ENCODE results near the gene FBN2.
"Not testable (repeated sequence)": the region's sequence is repeated elsewhere in the genome, so short reads cannot be mapped to it uniquely, and the experiment has no call there.

FBN2 gene

DNA sequence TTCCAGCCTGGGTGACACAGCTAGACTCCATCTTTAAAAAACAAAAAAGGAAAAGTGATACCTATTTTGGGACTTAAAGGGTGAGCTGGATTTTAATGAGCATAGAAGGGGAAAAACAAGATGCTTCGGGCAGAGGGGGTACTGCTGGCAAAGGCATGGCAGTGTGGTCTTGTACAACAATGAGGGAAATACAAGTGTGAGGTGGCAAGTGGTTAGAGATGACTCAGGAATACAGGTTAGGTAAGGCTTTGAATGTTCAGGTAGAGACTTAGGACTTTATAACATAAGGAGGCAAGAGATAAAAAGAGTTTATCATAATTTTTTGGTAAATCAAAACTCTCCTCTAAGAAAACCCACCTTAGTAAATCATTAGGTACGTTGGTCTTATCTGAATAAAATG, 132.9 kb downstream of the FBN2 start:
- no peak for DNase-seq (ENCODE audit: low read depth)
- no peak for TF ChIP-seq CTCF (IDR thresholded peaks at IDR 0.05; ENCODE audit: insufficient read depth, low read depth, low read length, missing control alignments)
- H3K4me3 ChIP-seq (ENCODE audit: low read depth, low read length), result no peak overlapping the region

DNA sequence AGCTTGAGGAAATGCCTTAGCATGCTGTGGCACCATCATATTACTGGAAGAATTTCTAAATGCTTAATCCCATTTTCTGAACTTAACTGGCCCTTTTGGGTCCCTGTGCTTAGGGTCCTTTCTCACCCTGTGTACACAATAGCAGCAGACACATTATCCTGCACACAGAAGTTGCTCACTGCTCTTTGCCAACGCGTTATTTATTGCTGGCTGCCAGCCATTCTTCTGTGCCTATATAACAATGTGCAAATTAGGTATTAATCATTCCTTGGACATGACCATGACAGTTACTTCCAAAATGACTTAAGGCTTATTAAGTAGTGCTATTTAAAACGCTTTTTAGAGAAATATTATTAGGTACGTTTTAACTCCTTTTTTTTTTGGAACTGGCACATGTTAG, 134.7 kb downstream of the FBN2 start:
- no peak overlapping the region for H3K4me3 ChIP-seq (ENCODE audit: low read depth, low read length)
- no peak for TF ChIP-seq CTCF (IDR thresholded peaks at IDR 0.05; ENCODE audit: insufficient read depth, low read depth, low read length, missing control alignments)
- DNase-seq (ENCODE audit: low read depth), result no peak

- H3K4me3 ChIP-seq (ENCODE audit: low read depth, low read length), result no peak overlapping the region
- no peak for TF ChIP-seq CTCF (IDR thresholded peaks at IDR 0.05; ENCODE audit: insufficient read depth, low read depth, low read length, missing control alignments)
- no peak for DNase-seq (ENCODE audit: low read depth)
Measured at GRCh38 chr5:128402506-128402905, 135.5 kb downstream of the FBN2 start.

GRCh38 chr5:128400766-128401165, 137.3 kb downstream of the FBN2 start:
- H3K4me3 ChIP-seq (ENCODE audit: low read depth, low read length); DNase-seq (ENCODE audit: low read depth): not testable (repeated sequence)

DNA sequence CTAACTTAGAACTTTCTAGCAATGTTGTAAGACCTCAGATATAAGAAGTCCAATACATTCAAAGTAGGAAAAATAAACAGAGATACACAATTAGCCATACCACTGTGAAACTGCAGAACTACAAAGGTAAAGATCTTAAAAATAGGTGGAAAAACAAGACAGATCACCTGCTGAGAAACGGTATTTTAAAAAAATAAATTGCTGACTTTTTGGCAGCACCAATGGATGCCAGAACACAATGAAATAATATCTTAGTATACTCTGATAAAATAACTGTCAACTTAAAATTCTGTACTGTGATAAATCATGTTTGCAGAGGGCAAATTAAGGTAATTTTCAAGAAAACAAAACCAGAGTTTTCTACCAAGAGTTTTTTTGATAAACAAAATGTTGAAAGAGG, 138.9 kb downstream of the FBN2 start:
- no peak for TF ChIP-seq CTCF (IDR thresholded peaks at IDR 0.05; ENCODE audit: insufficient read depth, low read depth, low read length, missing control alignments)
- DNase-seq (ENCODE audit: low read depth), result no peak

GRCh38 chr5:128397876-128398275, 140.2 kb downstream of the FBN2 start:
- no peak for TF ChIP-seq CTCF (IDR thresholded peaks at IDR 0.05; ENCODE audit: insufficient read depth, low read depth, low read length, missing control alignments)
- no peak overlapping the region for H3K4me3 ChIP-seq (ENCODE audit: low read depth, low read length)
- no peak for DNase-seq (ENCODE audit: low read depth)

More for the DNA sequence above, 138.9 kb downstream of the FBN2 start:
- no peak overlapping the region for H3K4me3 ChIP-seq (ENCODE audit: low read depth, low read length)

DNA sequence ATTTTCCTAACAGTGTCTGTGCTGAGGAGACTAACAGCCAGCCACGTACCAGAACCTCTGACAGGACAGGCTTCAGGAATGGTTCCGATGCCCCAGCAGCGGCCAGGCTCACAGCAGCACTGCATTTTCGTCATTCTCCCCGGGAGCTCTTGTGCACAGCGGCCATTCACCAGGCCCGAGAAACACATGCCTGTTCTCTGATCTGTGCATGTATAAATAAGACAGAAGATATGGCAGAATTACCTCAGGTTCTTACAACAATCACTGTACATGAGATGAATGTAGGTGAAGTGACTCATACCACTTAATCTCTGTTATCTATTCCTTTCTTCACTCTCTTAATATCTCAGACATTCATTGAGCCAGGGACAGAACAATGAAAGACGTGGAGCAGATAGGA, 143.0 kb downstream of the FBN2 start:
- H3K4me3 ChIP-seq (ENCODE audit: low read depth, low read length), result no peak overlapping the region
- DNase-seq (ENCODE audit: low read depth), result no peak

More for the DNA sequence above, 143.0 kb downstream of the FBN2 start:
- no peak for TF ChIP-seq CTCF (IDR thresholded peaks at IDR 0.05; ENCODE audit: insufficient read depth, low read depth, low read length, missing control alignments)

Data from GM12865 (cell line).